Measurements from ENCODE around the gene CRYBG2. TPM values are rescaled to one million over a fixed set of nuclear protein-coding genes. Genes with fewer than 3 reads are reported as not detected.

CRYBG2 gene
- total and polyA plus RNA-seq, 2 of the 13 experiments (the other 11 are each of a cell fraction or from before 2014, with no cell fraction given), result 1.3 to 2.9 TPM

DNA sequence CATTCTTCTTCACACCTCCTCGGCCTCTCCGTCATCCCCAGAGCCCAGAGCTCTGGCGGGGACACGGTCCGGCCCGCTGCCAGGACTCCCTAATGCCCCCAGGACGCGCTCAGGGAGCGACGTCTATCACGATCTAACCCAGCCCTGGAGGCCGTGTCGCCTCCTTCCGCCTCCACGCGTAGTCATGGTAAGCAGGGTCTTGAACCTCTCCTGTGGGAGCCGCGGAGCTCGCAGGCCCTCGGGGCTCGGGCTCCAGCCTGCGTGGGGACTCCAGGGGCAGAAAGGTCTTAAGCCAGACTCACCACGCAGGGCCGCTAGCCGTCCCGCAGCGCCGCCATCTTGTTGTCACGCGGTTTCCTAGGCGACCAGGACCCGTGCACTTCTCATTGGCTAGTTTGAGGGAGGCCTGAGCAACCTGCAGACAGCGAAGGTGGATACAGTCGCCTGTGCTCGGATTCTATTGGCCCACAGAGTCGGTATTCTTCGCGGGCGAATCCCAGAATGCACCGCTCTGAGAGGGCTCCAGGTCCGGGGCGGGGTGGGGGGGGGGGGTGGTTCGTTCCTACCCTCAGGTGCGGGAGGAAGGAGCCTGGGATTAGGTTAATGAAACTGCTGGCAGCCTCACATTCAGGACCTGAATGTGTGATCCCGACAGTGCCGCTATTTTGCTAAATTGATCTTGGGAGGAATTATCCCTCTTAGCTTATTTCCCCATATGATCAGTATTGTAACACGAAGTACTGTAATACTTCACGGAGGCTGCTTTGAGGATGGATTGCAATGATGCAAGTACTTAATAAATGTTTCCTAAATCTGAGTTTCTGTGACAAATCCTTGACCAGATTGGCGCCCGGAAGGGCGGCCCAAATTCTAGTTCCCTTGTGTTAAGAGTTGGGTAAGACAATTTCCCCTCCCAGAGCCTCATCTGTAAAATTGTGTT, 47.4 kb downstream of the CRYBG2 start, which contains the start of gene UBXN11 (continued):
- TF ChIP-seq FOXK1 (CRISPR knock-in tag; IDR thresholded peaks at IDR 0.05; ENCODE audit: borderline replicate concordance, low read depth) (peak; percentile 63; the same call in 1 of the 2 replicates), DMAP1 (CRISPR knock-in tag; IDR thresholded peaks at IDR 0.05) (peak; percentile 61; the same call in 1 of the 2 replicates), MYC (CRISPR knock-in tag; IDR thresholded peaks at IDR 0.05; ENCODE audit: borderline replicate concordance) (peak; percentile 41; the same call in 1 of the 2 replicates), ZFP36L2 (CRISPR knock-in tag; IDR thresholded peaks at IDR 0.05) (no peak), GABPA (IDR thresholded peaks at IDR 0.05; ENCODE audit: low read depth, low read length) (no peak), GABPA (CRISPR knock-in tag; IDR thresholded peaks at IDR 0.05; ENCODE audit: low read depth) (0 out of 2 replicates have a peak, but pooled peaks have one; percentile 25), ZNF549 (CRISPR knock-in tag; IDR thresholded peaks at IDR 0.05) (no peak), ZNF331 (CRISPR knock-in tag; IDR thresholded peaks at IDR 0.05) (peak; percentile 11; the same call in 1 of the 2 replicates), PTBP1 (IDR thresholded peaks at IDR 0.05; ENCODE audit: low read depth, low read length, poor library complexity, severe bottlenecking) (no peak), SP4 (CRISPR knock-in tag; IDR thresholded peaks at IDR 0.05) (peak; percentile 62), AKAP8 (CRISPR knock-in tag; IDR thresholded peaks at IDR 0.05) (no peak), ZNF138 (CRISPR knock-in tag; IDR thresholded peaks at IDR 0.05; ENCODE audit: low read depth) (no peak), HNF4A (CRISPR knock-in tag; IDR thresholded peaks at IDR 0.05) (no peak), JUNB (CRISPR knock-in tag; IDR thresholded peaks at IDR 0.05; ENCODE audit: borderline replicate concordance) (no peak), GATAD1 (CRISPR knock-in tag; IDR thresholded peaks at IDR 0.05) (peak; percentile 94), ZNF788 (CRISPR knock-in tag; IDR thresholded peaks at IDR 0.05; ENCODE audit: borderline replicate concordance) (no peak; the same call in 1 of the 2 replicates), CENPT (CRISPR knock-in tag; IDR thresholded peaks at IDR 0.05; ENCODE audit: low read depth) (no peak), ZNF724P (CRISPR knock-in tag; IDR thresholded peaks at IDR 0.05; ENCODE audit: borderline replicate concordance) (no peak), IRX3 (CRISPR knock-in tag; IDR thresholded peaks at IDR 0.05; ENCODE audit: borderline replicate concordance, low read depth) (no peak), ZNF468 (CRISPR knock-in tag; IDR thresholded peaks at IDR 0.05) (no peak), LCORL (IDR thresholded peaks at IDR 0.05) (no peak), LCORL (CRISPR knock-in tag; IDR thresholded peaks at IDR 0.05) (no peak)
- TF ChIP-seq, protein P1, sequence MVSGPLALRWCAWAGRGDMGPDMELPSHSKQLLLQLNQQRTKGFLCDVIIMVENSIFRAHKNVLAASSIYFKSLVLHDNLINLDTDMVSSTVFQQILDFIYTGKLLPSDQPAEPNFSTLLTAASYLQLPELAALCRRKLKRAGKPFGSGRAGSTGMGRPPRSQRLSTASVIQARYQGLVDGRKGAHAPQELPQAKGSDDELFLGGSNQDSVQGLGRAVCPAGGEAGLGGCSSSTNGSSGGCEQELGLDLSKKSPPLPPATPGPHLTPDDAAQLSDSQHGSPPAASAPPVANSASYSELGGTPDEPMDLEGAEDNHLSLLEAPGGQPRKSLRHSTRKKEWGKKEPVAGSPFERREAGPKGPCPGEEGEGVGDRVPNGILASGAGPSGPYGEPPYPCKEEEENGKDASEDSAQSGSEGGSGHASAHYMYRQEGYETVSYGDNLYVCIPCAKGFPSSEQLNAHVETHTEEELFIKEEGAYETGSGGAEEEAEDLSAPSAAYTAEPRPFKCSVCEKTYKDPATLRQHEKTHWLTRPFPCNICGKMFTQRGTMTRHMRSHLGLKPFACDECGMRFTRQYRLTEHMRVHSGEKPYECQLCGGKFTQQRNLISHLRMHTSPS (CRISPR knock-in tag; IDR thresholded peaks at IDR 0.05; ENCODE audit: low read depth), result no peak
- TF ChIP-seq, protein P2, sequence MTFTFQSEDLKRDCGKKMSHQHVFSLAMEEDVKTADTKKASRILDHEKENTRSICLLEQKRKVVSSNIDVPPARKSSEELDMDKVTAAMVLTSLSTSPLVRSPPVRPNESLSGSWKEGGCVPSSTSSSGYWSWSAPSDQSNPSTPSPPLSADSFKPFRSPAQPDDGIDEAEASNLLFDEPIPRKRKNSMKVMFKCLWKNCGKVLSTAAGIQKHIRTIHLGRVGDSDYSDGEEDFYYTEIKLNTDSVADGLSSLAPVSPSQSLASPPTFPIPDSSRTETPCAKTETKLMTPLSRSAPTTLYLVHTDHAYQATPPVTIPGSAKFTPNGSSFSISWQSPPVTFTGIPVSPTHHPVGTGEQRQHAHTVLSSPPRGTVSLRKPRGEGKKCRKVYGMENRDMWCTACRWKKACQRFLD (CRISPR knock-in tag; IDR thresholded peaks at IDR 0.05; ENCODE audit: borderline replicate concordance), result no peak
- TF ChIP-seq, protein P3, sequence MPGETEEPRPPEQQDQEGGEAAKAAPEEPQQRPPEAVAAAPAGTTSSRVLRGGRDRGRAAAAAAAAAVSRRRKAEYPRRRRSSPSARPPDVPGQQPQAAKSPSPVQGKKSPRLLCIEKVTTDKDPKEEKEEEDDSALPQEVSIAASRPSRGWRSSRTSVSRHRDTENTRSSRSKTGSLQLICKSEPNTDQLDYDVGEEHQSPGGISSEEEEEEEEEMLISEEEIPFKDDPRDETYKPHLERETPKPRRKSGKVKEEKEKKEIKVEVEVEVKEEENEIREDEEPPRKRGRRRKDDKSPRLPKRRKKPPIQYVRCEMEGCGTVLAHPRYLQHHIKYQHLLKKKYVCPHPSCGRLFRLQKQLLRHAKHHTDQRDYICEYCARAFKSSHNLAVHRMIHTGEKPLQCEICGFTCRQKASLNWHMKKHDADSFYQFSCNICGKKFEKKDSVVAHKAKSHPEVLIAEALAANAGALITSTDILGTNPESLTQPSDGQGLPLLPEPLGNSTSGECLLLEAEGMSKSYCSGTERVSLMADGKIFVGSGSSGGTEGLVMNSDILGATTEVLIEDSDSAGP (CRISPR knock-in tag; IDR thresholded peaks at IDR 0.05; ENCODE audit: borderline replicate concordance), result no peak
- TF ChIP-seq, protein P4, sequence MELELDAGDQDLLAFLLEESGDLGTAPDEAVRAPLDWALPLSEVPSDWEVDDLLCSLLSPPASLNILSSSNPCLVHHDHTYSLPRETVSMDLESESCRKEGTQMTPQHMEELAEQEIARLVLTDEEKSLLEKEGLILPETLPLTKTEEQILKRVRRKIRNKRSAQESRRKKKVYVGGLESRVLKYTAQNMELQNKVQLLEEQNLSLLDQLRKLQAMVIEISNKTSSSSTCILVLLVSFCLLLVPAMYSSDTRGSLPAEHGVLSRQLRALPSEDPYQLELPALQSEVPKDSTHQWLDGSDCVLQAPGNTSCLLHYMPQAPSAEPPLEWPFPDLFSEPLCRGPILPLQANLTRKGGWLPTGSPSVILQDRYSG (CRISPR knock-in tag; IDR thresholded peaks at IDR 0.05), result no peak
